MV-4-11 (cell line): ENCODE results near the gene STX16.

Source experiments
- DNase-seq: peaks from one replicate; lab custom pipeline; 2025; lab: John Stamatoyannopoulos, UW

STX16 gene

GRCh38 chr20:58710481-58711265 lies 59.6 kb downstream of the STX16 start:
- DNase-seq: no peak

- no peak for DNase-seq
Measured at GRCh38 chr20:58711266-58712051, 60.4 kb downstream of the STX16 start.

- DNase-seq: no peak
Measured at GRCh38 chr20:58712151-58712791, 61.2 kb downstream of the STX16 start.

- no peak for DNase-seq
Measured at GRCh38 chr20:58712806-58713731, 62.0 kb downstream of the STX16 start.

- no peak for DNase-seq
Measured at GRCh38 chr20:58713801-58714339, 62.8 kb downstream of the STX16 start.

GRCh38 chr20:58714340-58714922 lies 63.3 kb downstream of the STX16 start:
- DNase-seq: no peak

GRCh38 chr20:58714923-58715351 lies 63.9 kb downstream of the STX16 start:
- no peak for DNase-seq

GRCh38 chr20:58715391-58715800 lies 64.3 kb downstream of the STX16 start:
- DNase-seq: no peak

- no peak for DNase-seq
Measured at GRCh38 chr20:58715801-58716475, 64.9 kb downstream of the STX16 start.

- DNase-seq: no peak
Measured at GRCh38 chr20:58716476-58717277, 65.6 kb downstream of the STX16 start.

- no peak for DNase-seq
Measured at GRCh38 chr20:58717278-58718091, 66.4 kb downstream of the STX16 start.

- DNase-seq: no peak
Measured at GRCh38 chr20:58718121-58718563, 67.1 kb downstream of the STX16 start.

- DNase-seq: no peak
Measured at GRCh38 chr20:58718729-58719128, 67.6 kb downstream of the STX16 start.

- no peak for DNase-seq
Measured at GRCh38 chr20:58719258-58719657, 68.2 kb downstream of the STX16 start.

GRCh38 chr20:58719971-58720371 lies 68.9 kb downstream of the STX16 start:
- DNase-seq: no peak

- DNase-seq: no peak
Measured at GRCh38 chr20:58720890-58721289, 69.8 kb downstream of the STX16 start.

GRCh38 chr20:58721951-58722778 lies 71.1 kb downstream of the STX16 start:
- no peak for DNase-seq
